LNCaP clone FGC (cell line): ENCODE measurements around the gene EFCAB6.

Source experiments
- DNase-seq: peaks from one replicate; pipeline ENCODE4 v3.0.0-alpha.2; 2011; ENCODE audit warnings: low read depth
- H3K4me3 ChIP-seq: 2 replicates; pipeline ENCODE4 v1.5.1; 2011; ENCODE audit warnings: mild to moderate bottlenecking, low read depth, low read length, control low read depth
- CTCF ChIP-seq: IDR thresholded peaks from 2 replicates; pipeline ENCODE4 v1.5.1; 2012; ENCODE audit warnings: mild to moderate bottlenecking; ENCODE audit not compliant: control insufficient read depth, insufficient read depth; ENCODE audit errors: extremely low read depth

The EFCAB6 gene

GRCh38 chr22:43825651-43826050, 13.5 kb upstream of the EFCAB6 start:
- no peak for DNase-seq
- TF ChIP-seq CTCF: no peak

GRCh38 chr22:43824724-43825420, 12.8 kb upstream of the EFCAB6 start:
- DNase-seq: no peak
- no peak for TF ChIP-seq CTCF

More at GRCh38 chr22:43825651-43826050, 13.5 kb upstream of the EFCAB6 start:
- no peak overlapping the region for H3K4me3 ChIP-seq

GRCh38 chr22:43823911-43824665, 12.0 kb upstream of the EFCAB6 start:
- no peak for TF ChIP-seq CTCF
- H3K4me3 ChIP-seq: no peak overlapping the region
- DNase-seq: no peak

More at GRCh38 chr22:43824724-43825420, 12.8 kb upstream of the EFCAB6 start:
- no peak overlapping the region for H3K4me3 ChIP-seq

DNA sequence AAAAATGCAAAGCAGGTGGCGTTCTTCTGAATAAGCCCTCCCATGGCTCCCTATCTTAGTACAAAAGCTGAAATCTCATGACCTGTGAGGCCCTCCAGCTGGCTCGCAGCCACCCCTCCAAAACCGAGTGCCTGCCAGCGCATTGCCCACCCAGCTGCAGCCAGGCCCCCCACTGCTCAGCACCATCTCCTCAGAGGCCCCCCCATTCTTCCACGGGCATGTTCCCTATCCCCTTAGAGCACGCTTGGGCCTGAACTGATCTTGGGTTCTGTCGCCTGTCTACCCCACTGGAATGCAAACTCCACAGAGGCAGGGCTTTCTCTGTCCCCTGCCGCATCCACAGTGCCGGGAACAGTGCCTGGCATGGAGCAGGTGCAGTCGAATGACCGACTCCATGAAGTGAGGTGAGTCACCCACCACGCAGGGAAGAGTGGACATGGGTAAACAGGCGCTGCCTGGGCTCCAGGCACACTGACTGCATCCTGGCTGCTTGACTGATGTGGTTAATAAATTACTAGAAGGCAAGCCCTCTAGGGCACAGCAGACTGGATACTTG, 11.3 kb upstream of the EFCAB6 start:
- no peak for TF ChIP-seq CTCF
- no peak overlapping the region for H3K4me3 ChIP-seq
- DNase-seq: no peak

GRCh38 chr22:43821606-43822425, 9.7 kb upstream of the EFCAB6 start:
- no peak for TF ChIP-seq CTCF
- no peak overlapping the region for H3K4me3 ChIP-seq
- no peak for DNase-seq

GRCh38 chr22:43820651-43821305, 8.7 kb upstream of the EFCAB6 start:
- no peak overlapping the region for H3K4me3 ChIP-seq
- no peak for DNase-seq
- TF ChIP-seq CTCF: no peak
